ENCODE data around the gene RAB7B. TPM values are rescaled to one million over a fixed set of nuclear protein-coding genes. Genes with fewer than 3 reads are reported as not detected.

The RAB7B gene
- total RNA-seq, 4 donors from 2014 or later, result 0.27 to 0.32 TPM; not detected in 2

- WGBS, 2 donors (ENCODE audit: low coverage in 1 of 2), result 82 to 89% methylated on average over 1 to 3 of the region's 3 CpGs
- in situ Hi-C loops (cut with MboI; ENCODE audit: low pct_ligation_motif_present in 1 of 4, low pct_unique_long_range_greater_than_20kb in 1 of 4, low sequenced_read_pairs in 3 of 4) (loop anchor here in 2 of 4 donors (25.0 kb wide), 2 partner anchors 138 to 187 kb away; partner anchors contain the start of genes AVPR1B (in 1 of the 2) and RAB29 (in 1 of the 2)), intact Hi-C loops (cut with DNase I; ENCODE audit: low total_unique reads) (loop anchor here (1.0 to 5.0 kb wide), 3 partner anchors 43 to 316 kb away; no protein-coding TSS in a partner anchor)
- Histone ChIP-seq H3K36me3 (no peaks in the 10 kb centered on the region), H3K27ac (no peak overlapping the region), H3K27me3 (no peaks in the 10 kb centered on the region), H3K4me1 (no peaks in the 10 kb centered on the region), H3K4me3 (no peak overlapping the region), H3K9me3 (no peaks in the 10 kb centered on the region)
- TF ChIP-seq EP300 (IDR thresholded peaks at IDR 0.05; ENCODE audit: low read depth) (no peak), POLR2AphosphoS5 (IDR thresholded peaks at IDR 0.05) (no peak), POLR2A (IDR thresholded peaks at IDR 0.05) (no peak), CTCF (IDR thresholded peaks at IDR 0.05) (no peak)
- DNase-seq, result no peak
These were observed 28.5 kb downstream of the RAB7B start for GRCh38 chr1:205974712-205975111.

- TF ChIP-seq POLR2A (IDR thresholded peaks at IDR 0.05), result no peak
- TF ChIP-seq CTCF (IDR thresholded peaks at IDR 0.05), result no peak
- no peak for TF ChIP-seq POLR2AphosphoS5 (IDR thresholded peaks at IDR 0.05)
- no peak for TF ChIP-seq EP300 (IDR thresholded peaks at IDR 0.05; ENCODE audit: low read depth)
- H3K27me3 ChIP-seq, result no peaks in the 10 kb centered on the region
- in situ Hi-C loops (cut with MboI; ENCODE audit: low pct_ligation_motif_present in 1 of 4, low pct_unique_long_range_greater_than_20kb in 1 of 4, low sequenced_read_pairs in 3 of 4), result loop anchor here in 1 of 4 donors (25.0 kb wide), 1 partner anchor 186 kb away; the partner anchor contains the start of gene RAB29
- H3K9me3 ChIP-seq, result no peaks in the 10 kb centered on the region
- intact Hi-C loops (cut with DNase I; ENCODE audit: low total_unique reads), result loop anchor here (1.0 to 2.0 kb wide), 2 partner anchors 42 to 315 kb away; no protein-coding TSS in a partner anchor
- no peak overlapping the region for H3K4me3 ChIP-seq
- no peak for DNase-seq
- H3K36me3 ChIP-seq, result no peaks in the 10 kb centered on the region
- no peak overlapping the region for H3K27ac ChIP-seq
- WGBS, 2 donors (ENCODE audit: low coverage in 1 of 2), result 92 to 96% methylated on average over 8 of the region's 8 CpGs
- H3K4me1 ChIP-seq, result no peaks in the 10 kb centered on the region
These were observed 29.6 kb downstream of the RAB7B start for GRCh38 chr1:205973377-205974232.

DNA sequence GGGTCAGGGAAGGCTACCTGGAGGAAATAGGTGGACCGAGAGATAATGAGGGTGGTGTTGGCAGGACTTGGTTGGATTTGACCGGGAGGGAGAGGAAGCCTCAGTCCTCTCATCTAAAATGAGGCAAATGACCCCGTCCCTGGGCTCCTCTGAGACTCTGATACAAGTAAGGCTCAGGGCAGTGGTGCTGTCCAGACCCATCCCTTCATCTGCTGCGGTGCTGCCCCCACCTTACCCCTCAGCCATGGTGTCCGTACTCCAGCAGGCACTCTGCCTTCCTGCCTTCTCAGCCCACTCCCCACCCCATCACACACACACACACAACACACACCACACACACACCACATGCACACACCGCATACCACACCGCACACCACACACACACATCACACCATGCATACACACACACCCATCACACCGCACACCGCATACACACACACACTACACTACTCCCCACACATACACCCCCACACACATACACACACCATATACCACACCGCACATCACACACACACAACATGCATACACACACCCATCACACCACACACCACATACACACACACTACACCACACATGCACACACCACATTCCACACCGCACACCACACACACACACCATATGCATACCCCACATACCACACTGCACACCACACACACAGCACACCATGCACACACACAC lies 30.6 kb downstream of the RAB7B start:
- Histone ChIP-seq H3K9me3 (no peaks in the 10 kb centered on the region), H3K4me1 (no peaks in the 10 kb centered on the region), H3K4me3 (no peak overlapping the region), H3K27me3 (no peaks in the 10 kb centered on the region), H3K27ac (no peak overlapping the region), H3K36me3 (no peaks in the 10 kb centered on the region)
- intact Hi-C loops (cut with DNase I; ENCODE audit: low total_unique reads) (no loop called here), in situ Hi-C loops (cut with MboI; ENCODE audit: low pct_ligation_motif_present in 1 of 4, low pct_unique_long_range_greater_than_20kb in 1 of 4, low sequenced_read_pairs in 3 of 4) (loop anchor here in 1 of 4 donors (25.0 kb wide), 1 partner anchor 185 kb away; the partner anchor contains the start of gene RAB29)
- 82% methylated on average over 10 to 11 of the region's 11 CpGs for WGBS, 2 donors (ENCODE audit: low coverage in 1 of 2)
- no peak for DNase-seq
- no peak for TF ChIP-seq CTCF (IDR thresholded peaks at IDR 0.05)
- TF ChIP-seq POLR2AphosphoS5 (IDR thresholded peaks at IDR 0.05), result no peak
- no peak for TF ChIP-seq EP300 (IDR thresholded peaks at IDR 0.05; ENCODE audit: low read depth)
- TF ChIP-seq POLR2A (IDR thresholded peaks at IDR 0.05), result no peak

- TF ChIP-seq EP300 (IDR thresholded peaks at IDR 0.05; ENCODE audit: low read depth) (no peak), POLR2A (IDR thresholded peaks at IDR 0.05) (no peak), CTCF (IDR thresholded peaks at IDR 0.05) (no peak), POLR2AphosphoS5 (IDR thresholded peaks at IDR 0.05) (no peak)
These were observed 31.1 kb downstream of the RAB7B start for GRCh38 chr1:205972081-205972480.

More at GRCh38 chr1:205972081-205972480, 31.1 kb downstream of the RAB7B start:
- WGBS, 2 donors (ENCODE audit: low coverage in 1 of 2), result 66 to 100% methylated on average over 1 to 4 of the region's 4 CpGs
- Histone ChIP-seq H3K4me1 (no peaks in the 10 kb centered on the region), H3K4me3 (no peak overlapping the region), H3K9me3 (no peaks in the 10 kb centered on the region), H3K27me3 (no peaks in the 10 kb centered on the region), H3K27ac (no peak overlapping the region), H3K36me3 (no peaks in the 10 kb centered on the region)
- intact Hi-C loops (cut with DNase I; ENCODE audit: low total_unique reads), result no loop called here
- no peak for DNase-seq
- in situ Hi-C loops (cut with MboI; ENCODE audit: low pct_ligation_motif_present in 1 of 4, low pct_unique_long_range_greater_than_20kb in 1 of 4, low sequenced_read_pairs in 3 of 4), result loop anchor here in 1 of 4 donors (25.0 kb wide), 1 partner anchor 185 kb away; the partner anchor contains the start of gene RAB29
